ENCODE data around the gene MINK1.

Gene MINK1

GRCh38 chr17:4936436-4936835, 103.3 kb downstream of the MINK1 start:
- Histone ChIP-seq H3K27ac (ENCODE audit: low read depth, low read length, severe bottlenecking) (no peak overlapping the region), H3K36me3 (ENCODE audit: control insufficient read depth, insufficient read depth, low read length) (peaks cover 35% of the 10 kb centered on the region), H3K4me3 (ENCODE audit: extremely low read depth, insufficient read depth, low read length, poor library complexity, severe bottlenecking) (no peak overlapping the region), H3K4me1 (ENCODE audit: control insufficient read depth, insufficient read depth, low read length, poor library complexity, severe bottlenecking) (peaks cover 9% of the 10 kb centered on the region), H3K9me3 (ENCODE audit: control insufficient read depth, low read length) (no peaks in the 10 kb centered on the region)
- 96 to 97% methylated on average over 3 of the region's 3 CpGs for WGBS, 2 experiments (ENCODE audit: insufficient coverage in 2 of 2)

- Histone ChIP-seq H3K9me3 (ENCODE audit: control insufficient read depth, low read length) (no peaks in the 10 kb centered on the region), H3K4me3 (ENCODE audit: extremely low read depth, insufficient read depth, low read length, poor library complexity, severe bottlenecking) (no peak overlapping the region), H3K4me1 (ENCODE audit: control insufficient read depth, insufficient read depth, low read length, poor library complexity, severe bottlenecking) (peaks cover 19% of the 10 kb centered on the region), H3K27ac (ENCODE audit: low read depth, low read length, severe bottlenecking) (no peak overlapping the region), H3K36me3 (ENCODE audit: control insufficient read depth, insufficient read depth, low read length) (peaks cover 43% of the 10 kb centered on the region)
- WGBS, 2 experiments (ENCODE audit: insufficient coverage in 2 of 2): 93 to 99% methylated on average over 15 to 16 of the region's 16 CpGs
These were observed 104.4 kb downstream of the MINK1 start for GRCh38 chr17:4937553-4937952.

GRCh38 chr17:4938069-4938491, 104.9 kb downstream of the MINK1 start:
- no peak overlapping the region for H3K27ac ChIP-seq (ENCODE audit: low read depth, low read length, severe bottlenecking)
- no peaks in the 10 kb centered on the region for H3K9me3 ChIP-seq (ENCODE audit: control insufficient read depth, low read length)
- WGBS, 2 experiments (ENCODE audit: insufficient coverage in 2 of 2): 95 to 96% methylated on average over 5 of the region's 11 CpGs
- no peak overlapping the region for H3K4me3 ChIP-seq (ENCODE audit: extremely low read depth, insufficient read depth, low read length, poor library complexity, severe bottlenecking)
- H3K36me3 ChIP-seq (ENCODE audit: control insufficient read depth, insufficient read depth, low read length): peaks cover 48% of the 10 kb centered on the region
- H3K4me1 ChIP-seq (ENCODE audit: control insufficient read depth, insufficient read depth, low read length, poor library complexity, severe bottlenecking): peaks cover 24% of the 10 kb centered on the region

- WGBS, 2 experiments (ENCODE audit: insufficient coverage in 2 of 2): 67 to 76% methylated on average over 19 of the region's 19 CpGs
- H3K4me1 ChIP-seq (ENCODE audit: control insufficient read depth, insufficient read depth, low read length, poor library complexity, severe bottlenecking): peaks cover 29% of the 10 kb centered on the region
- peak overlapping the region; percentile 93 for H3K27ac ChIP-seq (ENCODE audit: low read depth, low read length, severe bottlenecking)
- H3K4me3 ChIP-seq (ENCODE audit: extremely low read depth, insufficient read depth, low read length, poor library complexity, severe bottlenecking): peak overlapping the region; percentile 81
- peaks cover 57% of the 10 kb centered on the region for H3K36me3 ChIP-seq (ENCODE audit: control insufficient read depth, insufficient read depth, low read length)
- H3K9me3 ChIP-seq (ENCODE audit: control insufficient read depth, low read length): no peaks in the 10 kb centered on the region
These were observed 105.8 kb downstream of the MINK1 start for GRCh38 chr17:4938688-4939545.

GRCh38 chr17:4939546-4939795, 106.3 kb downstream of the MINK1 start:
- H3K4me1 ChIP-seq (ENCODE audit: control insufficient read depth, insufficient read depth, low read length, poor library complexity, severe bottlenecking): peaks cover 35% of the 10 kb centered on the region
- H3K36me3 ChIP-seq (ENCODE audit: control insufficient read depth, insufficient read depth, low read length): peaks cover 62% of the 10 kb centered on the region
- H3K4me3 ChIP-seq (ENCODE audit: extremely low read depth, insufficient read depth, low read length, poor library complexity, severe bottlenecking): peak overlapping the region; percentile 81
- no peaks in the 10 kb centered on the region for H3K9me3 ChIP-seq (ENCODE audit: control insufficient read depth, low read length)
- WGBS, 2 experiments (ENCODE audit: insufficient coverage in 2 of 2): 0 to 1% methylated on average over 16 of the region's 16 CpGs
- peak overlapping the region; percentile 93 for H3K27ac ChIP-seq (ENCODE audit: low read depth, low read length, severe bottlenecking)

- Histone ChIP-seq H3K4me3 (ENCODE audit: extremely low read depth, insufficient read depth, low read length, poor library complexity, severe bottlenecking) (peak within 1 kb of the TSS; percentile 81), H3K27ac (ENCODE audit: low read depth, low read length, severe bottlenecking) (peak within 1 kb of the TSS; percentile 93), H3K36me3 (ENCODE audit: control insufficient read depth, insufficient read depth, low read length) (peaks cover 67% of the 10 kb centered on the region), H3K9me3 (ENCODE audit: control insufficient read depth, low read length) (no peaks in the 10 kb centered on the region), H3K4me1 (ENCODE audit: control insufficient read depth, insufficient read depth, low read length, poor library complexity, severe bottlenecking) (peaks cover 40% of the 10 kb centered on the region)
- WGBS, 2 experiments (ENCODE audit: insufficient coverage in 2 of 2): 0 to 1% methylated on average over 58 to 64 of the region's 72 CpGs
These were observed 106.8 kb downstream of the MINK1 start, which contains the start of the genes RNF167 and SLC25A11 for GRCh38 chr17:4939796-4940554. Gene RNF167, plus strand, starts transcription at chr17:4940268. Its CDS starts 642 bp downstream, at chr17:4940910. Gene SLC25A11, minus strand, starts transcription at chr17:4940046. Its CDS starts 136 bp downstream, at chr17:4939910.

GRCh38 chr17:4940555-4941318, 107.6 kb downstream of the MINK1 start:
- Histone ChIP-seq H3K9me3 (ENCODE audit: control insufficient read depth, low read length) (no peaks in the 10 kb centered on the region), H3K4me1 (ENCODE audit: control insufficient read depth, insufficient read depth, low read length, poor library complexity, severe bottlenecking) (peaks cover 48% of the 10 kb centered on the region), H3K36me3 (ENCODE audit: control insufficient read depth, insufficient read depth, low read length) (peaks cover 67% of the 10 kb centered on the region), H3K27ac (ENCODE audit: low read depth, low read length, severe bottlenecking) (peak overlapping the region; percentile 93), H3K4me3 (ENCODE audit: extremely low read depth, insufficient read depth, low read length, poor library complexity, severe bottlenecking) (peak overlapping the region; percentile 81)
- 0 to 1% methylated on average over 12 to 13 of the region's 29 CpGs for WGBS, 2 experiments (ENCODE audit: insufficient coverage in 2 of 2)

GRCh38 chr17:4941319-4941610, 108.1 kb downstream of the MINK1 start:
- Histone ChIP-seq H3K4me1 (ENCODE audit: control insufficient read depth, insufficient read depth, low read length, poor library complexity, severe bottlenecking) (peaks cover 49% of the 10 kb centered on the region), H3K9me3 (ENCODE audit: control insufficient read depth, low read length) (no peaks in the 10 kb centered on the region), H3K27ac (ENCODE audit: low read depth, low read length, severe bottlenecking) (peak overlapping the region; percentile 93), H3K4me3 (ENCODE audit: extremely low read depth, insufficient read depth, low read length, poor library complexity, severe bottlenecking) (peak overlapping the region; percentile 81), H3K36me3 (ENCODE audit: control insufficient read depth, insufficient read depth, low read length) (peaks cover 67% of the 10 kb centered on the region)
- 79 to 90% methylated on average over 3 to 4 of the region's 4 CpGs for WGBS, 2 experiments (ENCODE audit: insufficient coverage in 2 of 2)

GRCh38 chr17:4942760-4943508, 109.8 kb downstream of the MINK1 start:
- H3K36me3 ChIP-seq (ENCODE audit: control insufficient read depth, insufficient read depth, low read length): peaks cover 64% of the 10 kb centered on the region
- no peaks in the 10 kb centered on the region for H3K9me3 ChIP-seq (ENCODE audit: control insufficient read depth, low read length)
- no peak overlapping the region for H3K4me3 ChIP-seq (ENCODE audit: extremely low read depth, insufficient read depth, low read length, poor library complexity, severe bottlenecking)
- no peak overlapping the region for H3K27ac ChIP-seq (ENCODE audit: low read depth, low read length, severe bottlenecking)
- 93 to 97% methylated on average over 3 to 6 of the region's 13 CpGs for WGBS, 2 experiments (ENCODE audit: insufficient coverage in 2 of 2)
- H3K4me1 ChIP-seq (ENCODE audit: control insufficient read depth, insufficient read depth, low read length, poor library complexity, severe bottlenecking): peaks cover 49% of the 10 kb centered on the region

GRCh38 chr17:4944163-4944553, 111.0 kb downstream of the MINK1 start:
- Histone ChIP-seq H3K36me3 (ENCODE audit: control insufficient read depth, insufficient read depth, low read length) (peaks cover 63% of the 10 kb centered on the region), H3K27ac (ENCODE audit: low read depth, low read length, severe bottlenecking) (peak overlapping the region; percentile 84)
- WGBS, 2 experiments (ENCODE audit: insufficient coverage in 2 of 2): 79 to 100% methylated on average over 1 to 2 of the region's 3 CpGs

More at GRCh38 chr17:4944163-4944553, 111.0 kb downstream of the MINK1 start:
- Histone ChIP-seq H3K9me3 (ENCODE audit: control insufficient read depth, low read length) (no peaks in the 10 kb centered on the region), H3K4me1 (ENCODE audit: control insufficient read depth, insufficient read depth, low read length, poor library complexity, severe bottlenecking) (peaks cover 43% of the 10 kb centered on the region), H3K4me3 (ENCODE audit: extremely low read depth, insufficient read depth, low read length, poor library complexity, severe bottlenecking) (no peak overlapping the region)
